Uterus (tissue), 4 donors: ENCODE measurements around the gene OCA2. TPM values are rescaled to one million over a fixed set of nuclear protein-coding genes. Genes with fewer than 3 reads are reported as not detected.

Experiments
- DNase-seq, 2 donors: peaks; one replicate each; pipeline ENCODE4 v3.0.0-alpha.2; 2019 to 2020
- H3K27ac ChIP-seq, 2 donors: fragments of 200-600 bp; sonication (generic); 1 replicate in 1 of 2; 2 replicates in 1 of 2; pipeline ENCODE4 v1.5.1; 2016 to 2018
- H3K27me3 ChIP-seq, 2 donors: fragments of 200-600 bp; sonication (generic); one replicate each; pipeline ENCODE4 v1.5.1; 2018 to 2019; ENCODE audit warnings: control low read depth in 1 of 2
- H3K36me3 ChIP-seq, 2 donors: fragments of 200-600 bp; sonication (generic); one replicate each; pipeline ENCODE4 v1.5.1; 2019; ENCODE audit warnings: control low read depth in 1 of 2
- H3K4me1 ChIP-seq, 2 donors: fragments of 200-600 bp; sonication (generic); one replicate each; pipeline ENCODE4 v1.5.1; 2018 to 2019; ENCODE audit warnings: control low read depth in 1 of 2
- H3K4me3 ChIP-seq, 2 donors: fragments of 200-600 bp; sonication (generic); 1 replicate in 1 of 2; 2 replicates in 1 of 2; pipeline ENCODE4 v1.5.1; 2018 to 2019; ENCODE audit warnings: mild to moderate bottlenecking in 1 of 2
- H3K9me3 ChIP-seq, 2 donors: fragments of 200-600 bp; sonication (generic); one replicate each; pipeline ENCODE4 v1.5.1; 2019; ENCODE audit warnings: control low read depth in 1 of 2
- POLR2A ChIP-seq, 2 donors: fragments of 450-650 bp; IDR thresholded peaks; one replicate each; pipeline ENCODE4 v1.6.1; 2016; ENCODE audit warnings: antibody characterized with exemption in 2 of 2, mild to moderate bottlenecking in 1 of 2, moderate library complexity in 1 of 2
- intact Hi-C: fragments of 100-400 bp; cut with DNase I; formaldehyde crosslinking; loops from one replicate; pipeline ENCODE4 v1.15.1; 2023; ENCODE audit warnings: low total_unique reads
- total RNA-seq, 4 donors: library from RNA; depleted of rRNA in 3 of 4; stranded (reverse); fragments of >200 nt in 3 of 4; gene quantifications; one replicate each; pipeline versions ENCODE4 v1.1.0 to v1.2.4, GENCODE V29; 2014 to 2023
- TF ChIP-seq, protein P1 (sequence below), 4 experiments: fragments of 200-600 bp in 2 of 4; fragments of 450-650 bp in 2 of 4; sonication (generic) in 2 of 4; IDR thresholded peaks; one replicate each; pipeline ENCODE4 v1.5.1; 2016 to 2019; ENCODE audit warnings: antibody characterized with exemption in 4 of 4, mild to moderate bottlenecking in 2 of 4, moderate library complexity in 1 of 4
- donor health status: DM: yes; HTN: yes; CAD: no.

OCA2 gene
- total RNA-seq, 4 donors from 2014 or later: 0.55 to 4.6 TPM; not detected in 2

DNA sequence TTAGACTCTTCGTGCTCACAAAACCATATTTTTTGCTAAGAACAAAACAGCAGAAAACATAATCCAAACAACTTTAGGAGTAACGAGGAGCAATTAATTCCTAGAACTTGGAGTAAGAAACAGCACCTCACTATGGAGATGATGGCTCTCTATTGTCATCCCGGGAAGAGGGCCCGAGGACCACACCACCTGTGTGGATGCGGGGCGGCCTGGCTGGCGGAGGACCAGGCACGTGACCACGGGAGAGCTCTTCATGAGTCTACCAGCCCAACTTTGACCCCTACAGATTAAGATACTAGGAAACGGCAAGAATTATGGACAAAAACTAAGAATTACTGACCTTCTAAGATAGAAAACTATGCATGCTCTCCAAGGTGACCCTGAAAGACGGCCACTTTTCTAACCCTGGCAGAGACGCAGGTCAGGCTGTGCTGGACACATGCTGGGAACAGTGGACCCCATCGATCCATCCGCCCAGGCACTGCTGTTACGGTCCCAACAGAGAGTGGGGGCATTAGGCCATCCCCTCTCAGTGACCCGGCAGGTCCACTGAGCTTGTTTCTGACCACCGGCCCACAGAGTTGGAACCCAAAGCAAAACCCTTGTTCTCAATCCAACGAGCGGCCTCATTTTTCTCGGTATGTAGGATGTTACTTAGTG, 13.1 kb upstream of the OCA2 start:
- no peaks in the 10 kb centered on the region for H3K4me1 ChIP-seq
- no peak overlapping the region for H3K27ac ChIP-seq
- no peaks in the 10 kb centered on the region for H3K27me3 ChIP-seq
- H3K4me3 ChIP-seq: no peak overlapping the region
- TF ChIP-seq, protein P1, sequence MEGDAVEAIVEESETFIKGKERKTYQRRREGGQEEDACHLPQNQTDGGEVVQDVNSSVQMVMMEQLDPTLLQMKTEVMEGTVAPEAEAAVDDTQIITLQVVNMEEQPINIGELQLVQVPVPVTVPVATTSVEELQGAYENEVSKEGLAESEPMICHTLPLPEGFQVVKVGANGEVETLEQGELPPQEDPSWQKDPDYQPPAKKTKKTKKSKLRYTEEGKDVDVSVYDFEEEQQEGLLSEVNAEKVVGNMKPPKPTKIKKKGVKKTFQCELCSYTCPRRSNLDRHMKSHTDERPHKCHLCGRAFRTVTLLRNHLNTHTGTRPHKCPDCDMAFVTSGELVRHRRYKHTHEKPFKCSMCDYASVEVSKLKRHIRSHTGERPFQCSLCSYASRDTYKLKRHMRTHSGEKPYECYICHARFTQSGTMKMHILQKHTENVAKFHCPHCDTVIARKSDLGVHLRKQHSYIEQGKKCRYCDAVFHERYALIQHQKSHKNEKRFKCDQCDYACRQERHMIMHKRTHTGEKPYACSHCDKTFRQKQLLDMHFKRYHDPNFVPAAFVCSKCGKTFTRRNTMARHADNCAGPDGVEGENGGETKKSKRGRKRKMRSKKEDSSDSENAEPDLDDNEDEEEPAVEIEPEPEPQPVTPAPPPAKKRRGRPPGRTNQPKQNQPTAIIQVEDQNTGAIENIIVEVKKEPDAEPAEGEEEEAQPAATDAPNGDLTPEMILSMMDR (IDR thresholded peaks at IDR 0.05): no peak
- no peak for TF ChIP-seq POLR2A (IDR thresholded peaks at IDR 0.05)
- no peaks in the 10 kb centered on the region for H3K9me3 ChIP-seq
- no peak for DNase-seq
- no peaks in the 10 kb centered on the region for H3K36me3 ChIP-seq
- intact Hi-C loops: no loop called here

DNA sequence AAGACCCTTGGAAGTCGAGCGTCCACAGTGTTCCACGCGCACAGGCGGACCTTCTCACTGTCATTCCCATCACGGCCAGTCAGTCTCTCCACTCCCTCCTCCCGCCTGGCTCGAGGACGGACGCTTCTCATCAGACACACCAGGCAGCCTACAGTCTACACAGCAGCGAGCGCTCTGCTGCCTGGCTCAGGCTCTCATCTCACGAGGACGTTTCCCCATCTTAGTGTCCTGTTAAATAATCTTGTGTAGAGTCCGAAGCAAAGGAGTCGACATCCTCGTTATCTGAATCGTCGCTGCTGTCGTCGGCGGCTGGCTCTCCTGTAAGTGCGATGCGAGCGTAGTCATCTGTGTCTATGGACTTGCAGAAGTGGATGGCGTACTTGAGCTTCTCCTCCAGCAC, 12.4 kb upstream of the OCA2 start:
- no peak for TF ChIP-seq POLR2A (IDR thresholded peaks at IDR 0.05)
- TF ChIP-seq, protein P1 (IDR thresholded peaks at IDR 0.05): no peak
- Histone ChIP-seq H3K4me1 (peaks cover 0 to 3% of the 10 kb centered on the region in 2 donors), H3K9me3 (no peaks in the 10 kb centered on the region), H3K4me3 (no peak overlapping the region), H3K36me3 (no peaks in the 10 kb centered on the region), H3K27me3 (no peaks in the 10 kb centered on the region), H3K27ac (no peak overlapping the region)
- no peak for DNase-seq
- intact Hi-C loops: no loop called here

DNA sequence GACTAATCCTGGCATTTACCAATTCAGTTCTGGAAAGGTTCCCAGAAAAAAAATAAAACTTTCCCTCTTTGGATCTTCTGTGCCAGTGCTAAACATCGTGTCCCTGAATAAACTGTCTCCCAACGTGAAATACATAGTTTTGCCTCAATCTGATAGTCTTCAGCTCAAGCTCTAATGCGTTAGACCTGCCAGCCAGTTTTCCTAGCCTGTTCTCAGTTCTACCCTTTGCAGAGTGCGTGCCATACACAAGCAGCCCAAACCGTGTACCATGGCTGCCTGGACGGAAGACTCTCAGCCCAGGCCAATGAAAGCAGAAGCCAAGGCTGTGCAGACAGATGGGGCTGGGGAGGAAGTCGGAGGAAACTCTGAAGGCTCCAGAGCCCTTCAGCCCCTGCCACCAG, 11.4 kb upstream of the OCA2 start:
- intact Hi-C loops: no loop called here
- Histone ChIP-seq H3K4me3 (no peak overlapping the region), H3K36me3 (no peaks in the 10 kb centered on the region), H3K27ac (no peak overlapping the region), H3K9me3 (no peaks in the 10 kb centered on the region), H3K4me1 (peaks cover 0 to 6% of the 10 kb centered on the region in 2 donors), H3K27me3 (no peaks in the 10 kb centered on the region)
- no peak for DNase-seq
- TF ChIP-seq, protein P1 (IDR thresholded peaks at IDR 0.05): no peak
- no peak for TF ChIP-seq POLR2A (IDR thresholded peaks at IDR 0.05)

DNA sequence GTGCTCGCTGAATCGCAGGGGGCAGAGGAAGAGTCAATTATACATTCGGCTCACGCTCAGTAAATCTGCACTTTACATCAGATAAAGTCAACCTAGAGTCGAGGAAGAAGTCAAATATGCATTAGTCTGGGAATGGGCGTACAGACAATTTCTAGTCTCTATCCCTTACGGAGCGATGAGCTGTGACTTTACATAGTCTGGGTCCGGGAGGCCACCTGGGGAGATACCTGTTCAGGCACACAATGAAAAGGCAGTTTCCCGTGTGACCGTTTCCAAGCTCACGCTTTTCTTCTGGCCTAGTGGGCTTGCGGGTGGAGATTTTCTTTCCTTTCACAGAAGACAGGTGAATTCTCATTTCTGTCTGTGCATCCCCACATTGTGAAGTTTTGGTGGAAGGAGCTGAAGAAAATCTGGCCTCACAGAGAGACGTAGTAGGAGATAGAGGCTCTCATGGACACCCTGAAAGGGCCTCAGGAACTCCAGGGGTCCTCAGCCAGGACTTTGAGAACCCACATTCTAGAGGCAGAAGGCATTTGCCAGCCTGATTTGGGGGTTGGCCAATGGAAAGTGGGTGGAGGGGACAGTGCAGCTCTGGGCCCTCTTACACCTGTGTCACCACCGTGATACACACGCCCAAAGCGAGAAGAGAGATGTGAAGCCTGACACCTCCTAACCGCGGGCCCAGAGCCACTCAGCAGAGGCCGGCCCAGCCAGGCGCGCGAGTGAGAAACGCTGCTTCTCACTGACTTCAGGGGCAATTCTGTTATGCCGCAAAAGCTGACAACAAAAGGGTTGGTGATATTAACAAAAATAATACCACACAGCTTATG, 10.7 kb upstream of the OCA2 start:
- TF ChIP-seq, protein P1 (IDR thresholded peaks at IDR 0.05): no peak
- TF ChIP-seq POLR2A (IDR thresholded peaks at IDR 0.05): no peak
- H3K4me1 ChIP-seq: peaks cover 0 to 6% of the 10 kb centered on the region in 2 donors
- no peaks in the 10 kb centered on the region for H3K36me3 ChIP-seq
- H3K9me3 ChIP-seq: no peaks in the 10 kb centered on the region
- intact Hi-C loops: no loop called here
- no peaks in the 10 kb centered on the region for H3K27me3 ChIP-seq
- no peak overlapping the region for H3K4me3 ChIP-seq
- H3K27ac ChIP-seq: no peak overlapping the region
- DNase-seq: no peak

DNA sequence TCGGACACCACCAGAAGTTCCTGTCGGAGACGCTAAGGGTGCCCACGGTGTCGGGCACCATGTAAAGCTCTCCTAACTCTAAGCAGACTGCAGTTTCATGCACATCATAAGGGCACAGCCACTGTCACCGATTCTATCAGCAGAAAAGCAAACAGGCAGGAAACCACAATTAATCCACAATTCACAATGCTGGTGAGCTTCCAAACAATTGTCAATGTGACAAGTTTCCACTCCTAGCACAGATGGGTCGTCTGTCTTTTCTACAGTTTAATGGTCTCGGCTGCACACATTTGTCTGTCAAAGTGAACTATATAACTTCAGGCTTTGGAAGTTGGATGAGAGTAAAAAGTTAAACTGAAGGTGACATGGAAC, 8.8 kb upstream of the OCA2 start:
- intact Hi-C loops: no loop called here
- H3K27ac ChIP-seq: no peak overlapping the region
- H3K4me1 ChIP-seq: peaks cover 0 to 6% of the 10 kb centered on the region in 2 donors
- H3K27me3 ChIP-seq: no peaks in the 10 kb centered on the region
- H3K9me3 ChIP-seq: no peaks in the 10 kb centered on the region
- TF ChIP-seq, protein P1 (IDR thresholded peaks at IDR 0.05): no peak
- no peak for TF ChIP-seq POLR2A (IDR thresholded peaks at IDR 0.05)
- H3K36me3 ChIP-seq: no peaks in the 10 kb centered on the region
- H3K4me3 ChIP-seq: no peak overlapping the region
- DNase-seq: no peak
